ENCODE results near the gene ZBTB9.

GRCh38 chr6:33418690-33419291, 35.6 kb upstream of the ZBTB9 start:
- TF ChIP-seq CTCF (IDR thresholded peaks at IDR 0.05): no peak
- TF ChIP-seq POLR2A (IDR thresholded peaks at IDR 0.05): no peak

All from vagina (tissue), 2 donors.